HG03060 (cell line): ENCODE data around the gene CT45A2.
"Not testable (repeated sequence)": the region's sequence is repeated elsewhere in the genome, so short reads cannot be mapped to it uniquely, and the experiment has no call there.

Experiments
- ATAC-seq: cut with Tn5 transposase; IDR thresholded peaks from one replicate; pipeline ENCODE4 v1.9.1; 2021; ENCODE audit warnings: low read depth, moderate number of reproducible peaks; ENCODE audit not compliant: unreplicated experiment

Gene CT45A2, protein sequence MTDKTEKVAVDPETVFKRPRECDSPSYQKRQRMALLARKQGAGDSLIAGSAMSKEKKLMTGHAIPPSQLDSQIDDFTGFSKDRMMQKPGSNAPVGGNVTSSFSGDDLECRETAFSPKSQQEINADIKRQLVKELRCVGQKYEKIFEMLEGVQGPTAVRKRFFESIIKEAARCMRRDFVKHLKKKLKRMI

GRCh38 chrX:135819912-135820311 lies at the start of gene CT45A2:
Gene CT45A2 (minus strand): TSS chrX:135820012. CDS start chrX:135816265, 3,747 bp downstream.
- not testable (repeated sequence) for ATAC-seq

- not testable (repeated sequence) for ATAC-seq
Measured at GRCh38 chrX:135854438-135854837, 34.6 kb upstream of the CT45A2 start, which contains the start of gene CT45A8. Gene CT45A8 (minus strand): TSS chrX:135854538. CDS start chrX:135850783, 3,755 bp downstream.

DNA sequence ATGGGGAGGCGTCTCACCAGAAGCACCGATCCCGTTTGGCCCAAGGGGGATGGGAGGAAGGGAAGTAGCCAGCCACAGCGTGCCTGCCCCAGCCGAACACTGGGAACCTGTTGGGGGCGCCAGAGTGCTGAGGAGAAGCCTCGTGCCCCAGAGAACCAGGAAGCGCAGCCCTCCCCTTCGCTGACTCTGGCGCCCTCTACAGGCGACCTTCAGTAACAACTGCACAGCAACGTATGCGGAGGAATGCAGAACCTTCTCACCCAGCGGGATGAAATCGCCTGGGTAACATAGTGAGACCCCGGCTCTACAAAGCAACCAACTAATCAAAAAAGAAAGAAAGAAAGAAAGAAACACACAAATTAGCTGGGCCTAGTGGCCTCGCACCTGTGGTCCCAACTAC lies 17.4 kb upstream of the CT45A2 start, which contains the start of gene CT45A7:
Gene CT45A7, minus strand, starts transcription at position 101 of the 400 bp plus-strand sequence. CDS start 3,747 bp downstream, outside the sequence.
- not testable (repeated sequence) for ATAC-seq

DNA sequence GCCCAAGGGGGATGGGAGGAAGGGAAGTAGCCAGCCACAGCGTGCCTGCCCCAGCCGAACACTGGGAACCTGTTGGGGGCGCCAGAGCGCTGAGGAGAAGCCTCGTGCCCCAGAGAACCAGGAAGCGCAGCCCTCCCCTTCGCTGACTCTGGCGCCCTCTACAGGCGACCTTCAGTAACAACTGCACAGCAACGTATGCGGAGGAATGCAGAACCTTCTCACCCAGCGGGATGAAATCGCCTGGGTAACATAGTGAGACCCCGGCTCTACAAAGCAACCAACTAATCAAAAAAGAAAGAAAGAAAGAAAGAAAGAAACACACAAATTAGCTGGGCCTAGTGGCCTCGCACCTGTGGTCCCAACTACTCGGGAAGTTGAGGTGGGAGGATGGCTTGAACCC lies 17.1 kb downstream of the CT45A2 start, which contains the start of gene CT45A6:
Gene CT45A6, minus strand, starts transcription at position 101 of the 400 bp plus-strand sequence. CDS start 3,794 bp downstream, outside the sequence.
- not testable (repeated sequence) for ATAC-seq

GRCh38 chrX:135785403-135785802 lies 34.4 kb downstream of the CT45A2 start, which contains the start of gene CT45A5:
Gene CT45A5 (minus strand): TSS chrX:135785503. CDS start chrX:135781729, 3,774 bp downstream.
- not testable (repeated sequence) for ATAC-seq

DNA sequence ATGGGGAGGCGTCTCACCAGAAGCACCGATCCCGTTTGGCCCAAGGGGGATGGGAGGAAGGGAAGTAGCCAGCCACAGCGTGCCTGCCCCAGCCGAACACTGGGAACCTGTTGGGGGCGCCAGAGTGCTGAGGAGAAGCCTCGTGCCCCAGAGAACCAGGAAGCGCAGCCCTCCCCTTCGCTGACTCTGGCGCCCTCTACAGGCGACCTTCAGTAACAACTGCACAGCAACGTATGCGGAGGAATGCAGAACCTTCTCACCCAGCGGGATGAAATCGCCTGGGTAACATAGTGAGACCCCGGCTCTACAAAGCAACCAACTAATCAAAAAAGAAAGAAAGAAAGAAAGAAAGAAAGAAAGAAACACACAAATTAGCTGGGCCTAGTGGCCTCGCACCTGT lies 51.7 kb downstream of the CT45A2 start, which contains the start of gene CT45A3:
Gene CT45A3, minus strand, starts transcription at position 101 of the 400 bp plus-strand sequence. CDS start 3,747 bp downstream, outside the sequence.
- not testable (repeated sequence) for ATAC-seq
